Stomach smooth muscle (tissue), 2 donors: ENCODE data around the gene CLSTN2.

Experiments used
- H3K27ac ChIP-seq: one replicate; pipeline ENCODE4 v1.7.0; 2013; ENCODE audit warnings: mild to moderate bottlenecking, low read length, inconsistent platforms
- H3K27me3 ChIP-seq, 2 donors: one replicate each; pipeline ENCODE4 v1.7.0; 2013; ENCODE audit warnings: low read length in 2 of 2; ENCODE audit not compliant: insufficient read depth in 2 of 2, control insufficient read depth in 1 of 2
- H3K36me3 ChIP-seq, 2 donors: one replicate each; pipeline ENCODE4 v1.7.0; 2013; ENCODE audit warnings: low read length in 2 of 2; ENCODE audit not compliant: control insufficient read depth in 2 of 2, insufficient read depth in 2 of 2
- H3K4me1 ChIP-seq: one replicate; pipeline ENCODE4 v1.7.0; 2013; ENCODE audit warnings: low read length; ENCODE audit not compliant: control insufficient read depth, insufficient read depth
- H3K4me3 ChIP-seq, 2 donors: one replicate each; pipeline ENCODE4 v1.7.0; 2013; ENCODE audit warnings: low read length in 2 of 2
- H3K9ac ChIP-seq, 2 donors: one replicate each; pipeline ENCODE4 v1.7.0; 2013; ENCODE audit warnings: low read length in 2 of 2, mild to moderate bottlenecking in 1 of 2
- H3K9me3 ChIP-seq, 2 donors: one replicate each; pipeline ENCODE4 v1.7.0; 2013; ENCODE audit warnings: low read length in 2 of 2; ENCODE audit not compliant: control insufficient read depth in 2 of 2
- donor health status: healthy.
- donor health status: Pancreatic carcinoma.

CLSTN2 gene

GRCh38 chr3:140579260-140579659 lies 644.3 kb downstream of the CLSTN2 start:
- no peak overlapping the region for H3K9ac ChIP-seq
- H3K27me3 ChIP-seq, result no peaks in the 10 kb centered on the region
- no peak overlapping the region for H3K4me3 ChIP-seq
- no peaks in the 10 kb centered on the region for H3K9me3 ChIP-seq
- no peaks in the 10 kb centered on the region for H3K36me3 ChIP-seq
- H3K4me1 ChIP-seq, result no peaks in the 10 kb centered on the region
- H3K27ac ChIP-seq, result no peak overlapping the region

- H3K4me3 ChIP-seq, result no peak overlapping the region
- peaks cover under 1% of the 10 kb centered on the region for H3K4me1 ChIP-seq
- H3K9ac ChIP-seq, result no peak overlapping the region
- no peaks in the 10 kb centered on the region for H3K36me3 ChIP-seq
- no peak overlapping the region for H3K27ac ChIP-seq
- H3K9me3 ChIP-seq, result no peaks in the 10 kb centered on the region
- no peaks in the 10 kb centered on the region for H3K27me3 ChIP-seq
Observed at GRCh38 chr3:140580746-140581145, 645.8 kb downstream of the CLSTN2 start.

GRCh38 chr3:140584549-140584948 lies 649.6 kb downstream of the CLSTN2 start:
- Histone ChIP-seq H3K36me3 (no peaks in the 10 kb centered on the region), H3K9me3 (no peaks in the 10 kb centered on the region), H3K4me1 (peaks cover 3% of the 10 kb centered on the region), H3K27me3 (no peaks in the 10 kb centered on the region), H3K4me3 (no peak overlapping the region), H3K27ac (no peak overlapping the region), H3K9ac (no peak overlapping the region)

- Histone ChIP-seq H3K36me3 (no peaks in the 10 kb centered on the region), H3K4me3 (no peak overlapping the region), H3K9ac (no peak overlapping the region), H3K27me3 (no peaks in the 10 kb centered on the region), H3K9me3 (no peaks in the 10 kb centered on the region), H3K27ac (no peak overlapping the region), H3K4me1 (peaks cover 3% of the 10 kb centered on the region)
Observed at GRCh38 chr3:140585828-140586227, 650.8 kb downstream of the CLSTN2 start.

- Histone ChIP-seq H3K9ac (no peak overlapping the region), H3K27me3 (no peaks in the 10 kb centered on the region), H3K4me3 (no peak overlapping the region)
Observed at GRCh38 chr3:140586311-140586710, 651.3 kb downstream of the CLSTN2 start.

GRCh38 chr3:140588558-140588957 lies 653.6 kb downstream of the CLSTN2 start:
- Histone ChIP-seq H3K27ac (no peak overlapping the region), H3K27me3 (no peaks in the 10 kb centered on the region), H3K4me1 (peaks cover 3% of the 10 kb centered on the region), H3K36me3 (no peaks in the 10 kb centered on the region), H3K9ac (no peak overlapping the region), H3K9me3 (no peaks in the 10 kb centered on the region), H3K4me3 (no peak overlapping the region)

More at GRCh38 chr3:140586311-140586710, 651.3 kb downstream of the CLSTN2 start:
- Histone ChIP-seq H3K27ac (no peak overlapping the region), H3K36me3 (no peaks in the 10 kb centered on the region), H3K4me1 (peaks cover 3% of the 10 kb centered on the region), H3K9me3 (no peaks in the 10 kb centered on the region)

- no peak overlapping the region for H3K4me3 ChIP-seq
- H3K36me3 ChIP-seq, result no peaks in the 10 kb centered on the region
- H3K9ac ChIP-seq, result no peak overlapping the region
- no peak overlapping the region for H3K27ac ChIP-seq
- H3K9me3 ChIP-seq, result no peaks in the 10 kb centered on the region
- H3K4me1 ChIP-seq, result no peaks in the 10 kb centered on the region
- H3K27me3 ChIP-seq, result no peaks in the 10 kb centered on the region
Observed at GRCh38 chr3:140593766-140594165, 658.8 kb downstream of the CLSTN2 start.

GRCh38 chr3:140595295-140595694 lies 660.3 kb downstream of the CLSTN2 start:
- no peak overlapping the region for H3K9ac ChIP-seq
- H3K4me3 ChIP-seq, result no peak overlapping the region
- no peaks in the 10 kb centered on the region for H3K4me1 ChIP-seq
- H3K27ac ChIP-seq, result no peak overlapping the region
- no peaks in the 10 kb centered on the region for H3K27me3 ChIP-seq
- H3K36me3 ChIP-seq, result no peaks in the 10 kb centered on the region
- no peaks in the 10 kb centered on the region for H3K9me3 ChIP-seq

GRCh38 chr3:140597364-140597763 lies 662.4 kb downstream of the CLSTN2 start:
- Histone ChIP-seq H3K4me1 (no peaks in the 10 kb centered on the region), H3K9me3 (no peaks in the 10 kb centered on the region), H3K36me3 (no peaks in the 10 kb centered on the region), H3K4me3 (no peak overlapping the region), H3K9ac (no peak overlapping the region), H3K27ac (no peak overlapping the region), H3K27me3 (no peaks in the 10 kb centered on the region)

- no peaks in the 10 kb centered on the region for H3K36me3 ChIP-seq
- H3K27ac ChIP-seq, result no peak overlapping the region
- H3K4me3 ChIP-seq, result no peak overlapping the region
- no peaks in the 10 kb centered on the region for H3K27me3 ChIP-seq
- H3K9ac ChIP-seq, result no peak overlapping the region
- H3K4me1 ChIP-seq, result no peaks in the 10 kb centered on the region
- H3K9me3 ChIP-seq, result no peaks in the 10 kb centered on the region
Observed at GRCh38 chr3:140597792-140598191, 662.8 kb downstream of the CLSTN2 start.

GRCh38 chr3:140599009-140599408 lies 664.0 kb downstream of the CLSTN2 start:
- H3K4me1 ChIP-seq, result no peaks in the 10 kb centered on the region
- H3K9ac ChIP-seq, result no peak overlapping the region
- H3K4me3 ChIP-seq, result no peak overlapping the region
- H3K27ac ChIP-seq, result no peak overlapping the region
- no peaks in the 10 kb centered on the region for H3K27me3 ChIP-seq
- H3K9me3 ChIP-seq, result no peaks in the 10 kb centered on the region
- H3K36me3 ChIP-seq, result no peaks in the 10 kb centered on the region
